Liver (tissue), 3 donors: ENCODE measurements around the gene DLL1.

ENCODE experiments used
- EGR1 ChIP-seq, 2 donors: IDR thresholded peaks; 2 replicates each; pipeline ENCODE4 v1.6.1; 2016 to 2018; ENCODE audit warnings: antibody characterized with exemption in 2 of 2, low read depth in 2 of 2
- GABPA ChIP-seq, 2 donors: IDR thresholded peaks in 1 of 2; conservative IDR thresholded peaks in 1 of 2; 2 replicates each; pipeline ENCODE4 v1.6.1; 2016; ENCODE audit warnings: antibody characterized with exemption in 2 of 2, mild to moderate bottlenecking in 1 of 2, moderate library complexity in 1 of 2
- JUND ChIP-seq, 2 donors: IDR thresholded peaks; 2 replicates each; pipeline ENCODE4 v1.6.1; 2016; ENCODE audit warnings: antibody characterized with exemption in 2 of 2
- TF ChIP-seq, protein P1 (sequence below): fragments of 150-350 bp; IDR thresholded peaks from 2 replicates; pipeline ENCODE4 v1.5.1; 2017; ENCODE audit warnings: improper control_type of control experiment, low read depth, low read length; ENCODE audit not compliant: missing input control
- TF ChIP-seq, protein P2 (sequence below): IDR thresholded peaks from 2 replicates; pipeline ENCODE4 v1.6.1; 2016; ENCODE audit warnings: antibody characterized with exemption
- donor health status: healthy.
- donor health status: healthy.

DNA sequence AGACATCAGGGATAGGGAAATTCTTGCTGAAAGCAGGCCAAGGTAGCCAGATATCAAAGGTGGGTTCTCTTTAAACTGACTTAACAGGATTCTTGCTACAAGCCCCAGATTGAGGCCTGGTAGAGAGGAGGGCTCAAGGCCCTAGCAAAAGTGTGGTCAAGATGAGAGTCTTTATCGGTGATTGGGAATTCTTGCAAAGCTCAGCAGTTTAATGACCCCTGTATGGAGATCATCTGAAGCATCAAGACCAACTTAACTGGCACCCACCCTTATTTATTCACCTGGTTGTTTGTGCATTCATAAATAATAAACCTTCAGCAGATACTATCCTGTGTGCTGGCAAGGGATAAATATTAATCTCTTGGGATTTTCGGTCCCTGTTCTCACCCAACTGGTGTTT lies 22.0 kb upstream of the DLL1 start:
- TF ChIP-seq EGR1 (IDR thresholded peaks at IDR 0.05; ENCODE audit: low read depth in 2 of 2) (no peak), JUND (IDR thresholded peaks at IDR 0.05) (no peak), GABPA (IDR thresholded peaks at IDR 0.05 in 1 of 2, conservative IDR thresholded peaks at IDR 0.05 in 1 of 2) (no peak)
- TF ChIP-seq, protein P1, sequence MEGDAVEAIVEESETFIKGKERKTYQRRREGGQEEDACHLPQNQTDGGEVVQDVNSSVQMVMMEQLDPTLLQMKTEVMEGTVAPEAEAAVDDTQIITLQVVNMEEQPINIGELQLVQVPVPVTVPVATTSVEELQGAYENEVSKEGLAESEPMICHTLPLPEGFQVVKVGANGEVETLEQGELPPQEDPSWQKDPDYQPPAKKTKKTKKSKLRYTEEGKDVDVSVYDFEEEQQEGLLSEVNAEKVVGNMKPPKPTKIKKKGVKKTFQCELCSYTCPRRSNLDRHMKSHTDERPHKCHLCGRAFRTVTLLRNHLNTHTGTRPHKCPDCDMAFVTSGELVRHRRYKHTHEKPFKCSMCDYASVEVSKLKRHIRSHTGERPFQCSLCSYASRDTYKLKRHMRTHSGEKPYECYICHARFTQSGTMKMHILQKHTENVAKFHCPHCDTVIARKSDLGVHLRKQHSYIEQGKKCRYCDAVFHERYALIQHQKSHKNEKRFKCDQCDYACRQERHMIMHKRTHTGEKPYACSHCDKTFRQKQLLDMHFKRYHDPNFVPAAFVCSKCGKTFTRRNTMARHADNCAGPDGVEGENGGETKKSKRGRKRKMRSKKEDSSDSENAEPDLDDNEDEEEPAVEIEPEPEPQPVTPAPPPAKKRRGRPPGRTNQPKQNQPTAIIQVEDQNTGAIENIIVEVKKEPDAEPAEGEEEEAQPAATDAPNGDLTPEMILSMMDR: no peak
- TF ChIP-seq, protein P2, sequence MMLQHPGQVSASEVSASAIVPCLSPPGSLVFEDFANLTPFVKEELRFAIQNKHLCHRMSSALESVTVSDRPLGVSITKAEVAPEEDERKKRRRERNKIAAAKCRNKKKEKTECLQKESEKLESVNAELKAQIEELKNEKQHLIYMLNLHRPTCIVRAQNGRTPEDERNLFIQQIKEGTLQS: no peak
